ENCODE data around the gene B4GALT4. TPM values are rescaled to one million over a fixed set of nuclear protein-coding genes. Genes with fewer than 3 reads are reported as not detected.
"Not testable (repeated sequence)": the region's sequence is repeated elsewhere in the genome, so short reads cannot be mapped to it uniquely, and the experiment has no call there.

Gene B4GALT4
- total and polyA plus RNA-seq, 12 donors, result 9.0 to 23.2 (median 11.6) TPM

- intact Hi-C loops (cut with DNase I), result no loop called here
- Histone ChIP-seq H3K4me3 (no peak within 1 kb of the TSS), H3K27ac (no peak within 1 kb of the TSS), H3K9me3 (no peaks in the 10 kb centered on the region), H3K27me3 (peaks cover 0 to 4% (median 0%) of the 10 kb centered on the region in 7 donors), H3K36me3 (no peaks in the 10 kb centered on the region), H3K4me1 (no peaks in the 10 kb centered on the region)
- 31 to 34% methylated on average over 13 of the region's 13 CpGs for WGBS, 2 donors
- DNase-seq (no peak), ATAC-seq (no peak)
- no peak for TF ChIP-seq CTCF (IDR thresholded peaks at IDR 0.05)
Measured at GRCh38 chr3:119173325-119173724, 67.4 kb downstream of the B4GALT4 start, which contains the start of gene UPK1B. Gene UPK1B (plus strand): TSS chr3:119173598. CDS start chr3:119186742, 13,144 bp downstream.

- Histone ChIP-seq H3K9me3 (no peaks in the 10 kb centered on the region), H3K4me1 (no peaks in the 10 kb centered on the region), H3K27me3 (peaks cover 0 to 2% (median 0%) of the 10 kb centered on the region in 7 donors), H3K4me3 (no peak overlapping the region), H3K27ac (no peak overlapping the region), H3K36me3 (no peaks in the 10 kb centered on the region)
- intact Hi-C loops (cut with DNase I), result no loop called here
- no peak for DNase-seq
- no peak for TF ChIP-seq CTCF (IDR thresholded peaks at IDR 0.05)
- no peak for ATAC-seq
- WGBS, 2 donors, result 82 to 86% methylated on average over 3 of the region's 3 CpGs
Measured at GRCh38 chr3:119170821-119171220, 69.9 kb downstream of the B4GALT4 start.

GRCh38 chr3:119164745-119165144, 75.9 kb downstream of the B4GALT4 start:
- H3K27me3 ChIP-seq; DNase-seq; ATAC-seq; H3K4me1 ChIP-seq; H3K27ac ChIP-seq; H3K4me3 ChIP-seq; H3K36me3 ChIP-seq; intact Hi-C loops (cut with DNase I): not testable (repeated sequence)
- 89% methylated on average over 9 of the region's 9 CpGs for WGBS, 2 donors
- H3K9me3 ChIP-seq, result peaks cover 0 to 14% (median 0%) of the 10 kb centered on the region in 11 donors

Other genes starting within 250 kb of the B4GALT4 start
- 1 to 10 TPM in 6 of 10 donors, under 1 TPM in 4; 0.45 to 6.1 (median 1.6) TPM for gene IGSF11, start 206.0 kb downstream of the B4GALT4 start, total RNA-seq
- under 1 TPM; 0.29 to 0.88 TPM for gene IGSF11, start 206.0 kb downstream of the B4GALT4 start, polyA plus RNA-seq
- not detected for gene TEX55, start 94.7 kb downstream of the B4GALT4 start, total RNA-seq
- not detected for gene TEX55, start 94.7 kb downstream of the B4GALT4 start, polyA plus RNA-seq
- gene UPK1B, start 67.3 kb downstream of the B4GALT4 start, total RNA-seq, result 1 to 10 TPM in 1 of 10 donors, not detected in 9; 1.1 TPM
- not detected for gene UPK1B, start 67.3 kb downstream of the B4GALT4 start, polyA plus RNA-seq
- 10 to 100 TPM; 30.4 to 71.1 (median 37.2) TPM for gene ARHGAP31, start 53.5 kb upstream of the B4GALT4 start, total RNA-seq
- 10 to 100 TPM; 10.6 to 11.9 TPM for gene ARHGAP31, start 53.5 kb upstream of the B4GALT4 start, polyA plus RNA-seq
- gene TMEM39A, start 222.7 kb upstream of the B4GALT4 start, total RNA-seq, result 10 to 100 TPM in 9 of 10 donors, 1 to 10 TPM in 1; 9.7 to 25.8 (median 13.5) TPM
- gene TMEM39A, start 222.7 kb upstream of the B4GALT4 start, polyA plus RNA-seq, result 10 to 100 TPM in 1 of 2 donors, 1 to 10 TPM in 1; 8.4 to 11.9 TPM
- 10 to 100 TPM in 1 of 10 donors, 1 to 10 TPM in 9; 2.8 to 13.2 (median 6.7) TPM for gene POGLUT1, start 228.1 kb upstream of the B4GALT4 start, total RNA-seq
- gene POGLUT1, start 228.1 kb upstream of the B4GALT4 start, polyA plus RNA-seq, result 10 to 100 TPM in 1 of 2 donors, 1 to 10 TPM in 1; 8.6 to 17.0 TPM

All from heart right ventricle (tissue), 16 donors.